Heart right ventricle (tissue), 16 donors: Measurements from ENCODE around the gene NFATC1. TPM values are rescaled to one million over a fixed set of nuclear protein-coding genes. Genes with fewer than 3 reads are reported as not detected.

Experiments used
- ATAC-seq, 8 donors: fragments of 200-7000 bp; cut with Tn5 transposase; one replicate each; pipeline ENCODE4 v1.9.1; 2020; ENCODE audit warnings: mild to moderate bottlenecking in 8 of 8, moderate library complexity in 8 of 8, moderate number of reproducible peaks in 1 of 8
- DNase-seq, 2 donors: peaks; one replicate each; pipeline ENCODE4 v3.0.0-alpha.2; 2020
- H3K27ac ChIP-seq, 10 donors: fragments of 200-600 bp; sonication (generic) in 2 of 10; one replicate each; pipeline versions ENCODE4 v1.5.0 to v1.8.0; 2020 to 2022; ENCODE audit warnings: mild to moderate bottlenecking in 3 of 10
- H3K27me3 ChIP-seq, 7 donors: fragments of 200-600 bp; one replicate each; pipeline ENCODE4 v1.8.0; 2021 to 2022; ENCODE audit warnings: mild to moderate bottlenecking in 2 of 7
- H3K36me3 ChIP-seq, 9 donors: fragments of 200-600 bp; sonication (generic) in 1 of 9; one replicate each; pipeline versions ENCODE4 v1.5.0 to v1.8.0; 2020 to 2022; ENCODE audit warnings: mild to moderate bottlenecking in 2 of 9
- H3K4me1 ChIP-seq, 9 donors: fragments of 200-600 bp; sonication (generic) in 1 of 9; one replicate each; pipeline versions ENCODE4 v1.5.0 to v1.8.0; 2020 to 2022; ENCODE audit warnings: mild to moderate bottlenecking in 4 of 9
- H3K4me3 ChIP-seq, 10 donors: fragments of 200-600 bp; sonication (generic) in 2 of 10; one replicate each; pipeline versions ENCODE4 v1.5.0 to v1.8.0; 2020 to 2022; ENCODE audit warnings: mild to moderate bottlenecking in 7 of 10, moderate library complexity in 2 of 10
- H3K9me3 ChIP-seq, 11 donors: fragments of 200-600 bp in 10 of 11; sonication (generic) in 2 of 11; one replicate each; pipeline versions ENCODE4 v1.5.0 to v1.8.0; 2013 to 2022; ENCODE audit warnings: mild to moderate bottlenecking in 2 of 11, control low read depth in 1 of 11, moderate library complexity in 1 of 11
- WGBS, 2 donors: extraction: QIAGEN DNeasy Blood & Tissue Kit; methylation state at CpG; one replicate each; pipeline ENCODE4 v1.1.7; 2013; ENCODE audit warnings: inconsistent platforms in 1 of 2; 5-methylcytosine and 5-hydroxymethylcytosine counted together
- intact Hi-C, 10 donors: fragments of 100-400 bp; cut with DNase I; formaldehyde crosslinking; loops; one replicate each; pipeline versions ENCODE4 v1.11.1 to v1.14.2; 2022
- polyA plus RNA-seq, 2 donors: library from polyadenylated mRNA; stranded (reverse); fragments of 200-250 nt; gene quantifications; one replicate each; pipeline ENCODE4 v1.2.3, GENCODE V29; 2013
- total RNA-seq, 10 donors: library from RNA; stranded (reverse); fragmentation: NEBNext Ultra II Directional in 3 of 10; extraction: Animal tissue kit (Norgen Biotek cat#: 25700) in 3 of 10; gene quantifications; one replicate each; pipeline versions ENCODE4 v1.2.1 to v1.2.4, GENCODE V29; 2021 to 2023
- TF ChIP-seq, protein P1 (sequence below), 9 donors: fragments of 200-600 bp; sonication (generic) in 2 of 9; IDR thresholded peaks; one replicate each; pipeline versions ENCODE4 v1.5.0 to v1.8.0; 2021 to 2022; ENCODE audit warnings: antibody characterized with exemption in 9 of 9, mild to moderate bottlenecking in 5 of 9, moderate library complexity in 1 of 9
- donor health status: Arrhythmogenic right ventricular cardiomyopathy.
- donor health status: ischemic (EF 13 %, LVEDD 7.1; RV severe dilation, severe dysfunction).
- donor health status: healthy with polysubstance abuse.
- donor health status: DM: no; HTN: yes; CAD: no.
- donor health status: DM: no; HTN: no; CAD: no.
- donor health status: ischemic (EF 25% LVEDD 6.9; RV normal size, moderate dysfunction).
- donor health status: ischemic (EF 25% LVEDD 5.7; RV mildly dilated, moderate dysfunction).
- donor health status: healthy.
- donor health status: DM: yes; HTN: yes; CAD: no.
- donor health status: Ischemic cardiomyopathy.
- donor health status: ischemic (EF 35%, LVEDD 5.7; RV mildly dilated, moderate dysfunction).
- donor health status: nonischemic (EF 11% LVEDD 7.7; RV severe dilation, severe dysfunction).
- donor health status: DM: yes; HTN: yes; CAD: no.
- donor health status: PGD.
- donor health status: ischemic (EF 29% LVEDD 5.4; RV normal size, mild dysfunction).
- donor health status: nonischemic (EF 23%, LVEDD 6.1; RV moderate dilation, normal function).

NFATC1 gene
- total and polyA plus RNA-seq, 12 donors: 6.3 to 23.8 (median 18.6) TPM

DNA sequence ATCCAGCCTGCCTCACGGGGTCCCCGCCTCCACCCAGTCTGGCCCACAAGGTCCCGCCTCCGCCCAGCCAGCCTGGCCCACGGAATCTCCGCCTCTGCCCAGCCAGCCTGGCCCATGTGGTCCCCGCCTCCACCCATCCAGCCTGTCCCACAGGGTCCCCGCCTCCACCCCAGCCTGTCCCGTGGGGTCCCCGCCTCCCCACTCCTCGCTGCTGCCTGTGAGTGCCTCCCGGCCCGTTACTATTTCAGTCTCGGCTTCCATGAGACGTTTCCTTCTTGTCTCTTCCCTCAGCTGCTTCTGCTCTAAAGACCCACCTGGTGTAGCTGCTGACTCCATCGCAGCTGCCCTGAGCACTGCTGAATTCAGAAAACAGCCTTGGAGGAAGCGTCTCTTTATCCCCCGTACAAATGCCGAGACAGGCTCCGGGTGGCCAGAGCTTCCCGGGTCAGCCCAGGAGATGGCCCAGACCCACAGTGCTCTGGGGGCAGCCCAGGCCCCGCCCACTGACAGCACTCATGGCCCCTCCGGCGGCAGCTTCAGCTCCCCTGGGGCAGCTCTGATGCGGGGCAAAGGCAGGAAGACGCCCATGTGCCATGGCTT lies 69.8 kb downstream of the NFATC1 start:
- ATAC-seq: peak; percentile 20 to 83 (median 60)
- intact Hi-C loops: loop anchor here in 2 of 10 donors (5.0 to 10.0 kb wide), 2 partner anchors 42 to 61 kb away; no protein-coding TSS in a partner anchor

GRCh38 chr18:79466591-79466990 lies 70.9 kb downstream of the NFATC1 start:
- no peak overlapping the region for H3K4me3 ChIP-seq
- ATAC-seq: no peak
- intact Hi-C loops: loop anchor here in 2 of 10 donors (5.0 to 10.0 kb wide), 2 partner anchors 41 to 62 kb away; no protein-coding TSS in a partner anchor
- TF ChIP-seq, protein P1, sequence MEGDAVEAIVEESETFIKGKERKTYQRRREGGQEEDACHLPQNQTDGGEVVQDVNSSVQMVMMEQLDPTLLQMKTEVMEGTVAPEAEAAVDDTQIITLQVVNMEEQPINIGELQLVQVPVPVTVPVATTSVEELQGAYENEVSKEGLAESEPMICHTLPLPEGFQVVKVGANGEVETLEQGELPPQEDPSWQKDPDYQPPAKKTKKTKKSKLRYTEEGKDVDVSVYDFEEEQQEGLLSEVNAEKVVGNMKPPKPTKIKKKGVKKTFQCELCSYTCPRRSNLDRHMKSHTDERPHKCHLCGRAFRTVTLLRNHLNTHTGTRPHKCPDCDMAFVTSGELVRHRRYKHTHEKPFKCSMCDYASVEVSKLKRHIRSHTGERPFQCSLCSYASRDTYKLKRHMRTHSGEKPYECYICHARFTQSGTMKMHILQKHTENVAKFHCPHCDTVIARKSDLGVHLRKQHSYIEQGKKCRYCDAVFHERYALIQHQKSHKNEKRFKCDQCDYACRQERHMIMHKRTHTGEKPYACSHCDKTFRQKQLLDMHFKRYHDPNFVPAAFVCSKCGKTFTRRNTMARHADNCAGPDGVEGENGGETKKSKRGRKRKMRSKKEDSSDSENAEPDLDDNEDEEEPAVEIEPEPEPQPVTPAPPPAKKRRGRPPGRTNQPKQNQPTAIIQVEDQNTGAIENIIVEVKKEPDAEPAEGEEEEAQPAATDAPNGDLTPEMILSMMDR (IDR thresholded peaks at IDR 0.05): no peak
- H3K27me3 ChIP-seq: no peaks in the 10 kb centered on the region
- no peaks in the 10 kb centered on the region for H3K9me3 ChIP-seq
- no peak for DNase-seq
- 90 to 91% methylated on average over 16 of the region's 16 CpGs for WGBS, 2 donors
- H3K36me3 ChIP-seq: peaks cover 0 to 82% (median 9%) of the 10 kb centered on the region in 9 donors
- H3K4me1 ChIP-seq: peaks cover 4 to 27% (median 13%) of the 10 kb centered on the region in 9 donors
- no peak overlapping the region for H3K27ac ChIP-seq

More for the DNA sequence above, 69.8 kb downstream of the NFATC1 start:
- WGBS, 2 donors: 44 to 54% methylated on average over 26 of the region's 26 CpGs
- Histone ChIP-seq H3K36me3 (peaks cover 0 to 82% (median 9%) of the 10 kb centered on the region in 9 donors), H3K9me3 (no peaks in the 10 kb centered on the region), H3K4me3 (peak overlapping the region in 5 of 10 donors; percentile 8 to 41 (median 13)), H3K4me1 (peaks cover 5 to 32% (median 17%) of the 10 kb centered on the region in 9 donors), H3K27me3 (no peaks in the 10 kb centered on the region), H3K27ac (peak overlapping the region in 6 of 10 donors; percentile 22 to 71 (median 56))
- DNase-seq: peak; percentile 35 to 42
- TF ChIP-seq, protein P1 (IDR thresholded peaks at IDR 0.05): no peak

DNA sequence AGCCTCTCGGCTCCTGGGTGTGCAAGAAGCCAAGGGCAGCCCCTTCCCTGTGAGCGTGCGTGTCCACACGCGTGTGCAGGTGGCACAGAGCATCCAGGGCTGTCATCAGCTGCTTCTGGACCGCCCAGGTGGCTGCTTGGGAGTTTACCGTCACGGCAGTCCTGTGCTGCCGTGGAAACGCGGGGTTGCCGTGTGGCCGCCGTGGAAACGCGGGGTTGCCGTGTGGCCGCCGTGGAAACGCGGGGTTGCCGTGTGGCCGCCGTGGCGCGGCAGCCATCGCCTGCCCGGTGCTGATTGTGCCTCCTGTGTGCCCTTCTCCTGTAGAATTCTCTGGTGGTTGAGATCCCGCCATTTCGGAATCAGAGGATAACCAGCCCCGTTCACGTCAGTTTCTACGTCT lies 71.4 kb downstream of the NFATC1 start:
- intact Hi-C loops: loop anchor here in 2 of 10 donors (5.0 to 10.0 kb wide), 2 partner anchors 40 to 62 kb away; no protein-coding TSS in a partner anchor
- WGBS, 2 donors: 96 to 98% methylated on average over 33 of the region's 33 CpGs
- TF ChIP-seq, protein P1 (IDR thresholded peaks at IDR 0.05): no peak
- no peak for DNase-seq
- no peaks in the 10 kb centered on the region for H3K27me3 ChIP-seq
- peaks cover 0 to 79% (median 9%) of the 10 kb centered on the region in 9 donors for H3K36me3 ChIP-seq
- H3K4me3 ChIP-seq: no peak overlapping the region
- H3K9me3 ChIP-seq: no peaks in the 10 kb centered on the region
- ATAC-seq: no peak
- H3K4me1 ChIP-seq: peaks cover 4 to 27% (median 13%) of the 10 kb centered on the region in 9 donors
- no peak overlapping the region for H3K27ac ChIP-seq

GRCh38 chr18:79468119-79468789 lies 72.5 kb downstream of the NFATC1 start:
- no peak for DNase-seq
- WGBS, 2 donors: 66 to 67% methylated on average over 12 of the region's 12 CpGs
- no peaks in the 10 kb centered on the region for H3K27me3 ChIP-seq
- H3K36me3 ChIP-seq: peaks cover 0 to 76% (median 0%) of the 10 kb centered on the region in 9 donors
- H3K4me1 ChIP-seq: peaks cover 4 to 27% (median 13%) of the 10 kb centered on the region in 9 donors
- ATAC-seq: no peak
- intact Hi-C loops: loop anchor here in 2 of 10 donors (5.0 to 10.0 kb wide), 2 partner anchors 39 to 63 kb away; no protein-coding TSS in a partner anchor
- peak overlapping the region in 1 of 10 donors; percentile 3 for H3K4me3 ChIP-seq
- peaks cover 0 to 10% (median 0%) of the 10 kb centered on the region in 11 donors for H3K9me3 ChIP-seq
- TF ChIP-seq, protein P1 (IDR thresholded peaks at IDR 0.05): no peak
- peak overlapping the region in 2 of 10 donors; percentile 7 to 41 for H3K27ac ChIP-seq
